Psoas muscle (tissue), 8 donors: ENCODE results near the gene CD34. TPM values are rescaled to one million over a fixed set of nuclear protein-coding genes. Genes with fewer than 3 reads are reported as not detected.
A peak's percentile ranks its signal among the peaks of the same experiment; 100 is the strongest.

Experiments used
- ATAC-seq, 4 donors: fragments of 200-7000 bp; cut with Tn5 transposase; one replicate each; pipeline ENCODE4 v1.9.1; 2020; ENCODE audit warnings: moderate library complexity in 3 of 4, mild to moderate bottlenecking in 2 of 4
- DNase-seq, 2 donors: peaks; one replicate each; pipeline ENCODE4 v3.0.0-alpha.2; 2020
- H3K27ac ChIP-seq: fragments of 200-600 bp; one replicate; pipeline ENCODE4 v1.8.0; 2022
- H3K27me3 ChIP-seq, 3 donors: fragments of 200-600 bp in 1 of 3; one replicate each; pipeline versions ENCODE4 v1.6.1 to v1.8.0; 2013 to 2022; ENCODE audit warnings: low read length in 2 of 3, mild to moderate bottlenecking in 2 of 3, moderate library complexity in 1 of 3; ENCODE audit not compliant: insufficient read depth in 3 of 3
- H3K36me3 ChIP-seq, 2 donors: fragments of 200-600 bp in 1 of 2; one replicate each; pipeline versions ENCODE4 v1.6.1 to v1.8.0; 2013 to 2022; ENCODE audit warnings: low read depth in 1 of 2, mild to moderate bottlenecking in 1 of 2, moderate library complexity in 1 of 2; ENCODE audit not compliant: insufficient read depth in 1 of 2
- H3K4me1 ChIP-seq: fragments of 200-600 bp; one replicate; pipeline ENCODE4 v1.8.0; 2022
- H3K4me3 ChIP-seq: fragments of 200-600 bp; one replicate; pipeline ENCODE4 v1.8.0; 2022; ENCODE audit warnings: mild to moderate bottlenecking
- H3K9me3 ChIP-seq: fragments of 200-600 bp; one replicate; pipeline ENCODE4 v1.8.0; 2022
- CTCF ChIP-seq: fragments of 200-600 bp; IDR thresholded peaks from one replicate; pipeline ENCODE4 v1.8.0; 2022; ENCODE audit warnings: antibody characterized with exemption
- WGBS, 3 donors: extraction: QIAGEN DNeasy Blood & Tissue Kit; methylation state at CpG; one replicate each; pipeline versions ENCODE4 v1.1.6 to v1.1.7; 2013; 5-methylcytosine and 5-hydroxymethylcytosine counted together
- intact Hi-C, 2 donors: fragments of 100-400 bp; cut with DNase I; formaldehyde crosslinking; loops; one replicate each; pipeline versions ENCODE4 v1.11.0 to v1.14.2; 2022
- long read RNA-seq, 2 donors: library from polyadenylated mRNA; unstranded; transcript quantifications; one replicate each; pipeline ENCODE4 v2.0.0, GENCODE V29; 2021
- polyA plus RNA-seq, 3 donors: library from polyadenylated mRNA; stranded (reverse); fragments of 200-250 nt; gene quantifications; one replicate each; pipeline ENCODE4 v1.2.3, GENCODE V29; 2013
- total RNA-seq, 4 donors: library from RNA; stranded (reverse); fragmentation: NEBNext Ultra II Directional in 2 of 4; extraction: Animal tissue kit (Norgen Biotek cat#: 25700) in 2 of 4; gene quantifications; one replicate each; pipeline versions ENCODE4 v1.2.1 to v1.2.4, GENCODE V29; 2021 to 2023
- donor health status: healthy with polysubstance abuse.
- donor health status: DM: no; HTN: no; CAD: no; lungs with moderate emphysema.
- donor health status: Bipolar disorder and iron deficiency.
- donor health status: healthy.
- donor health status: DM: yes; HTN: yes; CAD: no.
- donor health status: DM: no; HTN: no; CAD: no.
- donor health status: DM: no; HTN: no; CAD: no.
- donor health status: DM: yes; HTN: yes; CAD: no.

Gene CD34
- total RNA-seq, result 10 to 100 TPM; 15.7 to 61.1 (median 20.9) TPM
- 10 to 100 TPM; 14.4 to 25.0 (median 21.1) TPM for polyA plus RNA-seq
- long read RNA-seq, donor 1, full-length matches to known transcripts, result 6 of 12 reads
- long read RNA-seq, donor 1, partial matches to known transcripts, result 0 of 12 reads
- long read RNA-seq, donor 1, other reads (novel, unspliced or antisense), result 6 of 12 reads
- long read RNA-seq, donor 2, full-length matches to known transcripts, result 8 of 15 reads
- long read RNA-seq, donor 2, partial matches to known transcripts, result 2 of 15 reads
- long read RNA-seq, donor 2, other reads (novel, unspliced or antisense), result 5 of 15 reads

GRCh38 chr1:207910591-207911354 lies at the start of gene CD34:
CD34 (minus strand) TSS chr1:207911125; CDS start chr1:207911080, 45 bp downstream.
- intact Hi-C loops, result no loop called here
- DNase-seq (peak; percentile 67 to 75), ATAC-seq (peak in 3 of 4 donors; percentile 42 to 72 (median 48))
- no peaks in the 10 kb centered on the region for H3K4me1 ChIP-seq
- H3K36me3 ChIP-seq, result no peaks in the 10 kb centered on the region
- WGBS, 3 donors, result 6 to 9% (median 6%) methylated on average over 43 to 56 of the region's 56 CpGs
- H3K27me3 ChIP-seq, result peaks cover 0 to 25% (median 0%) of the 10 kb centered on the region in 3 donors
- no peak for TF ChIP-seq CTCF
- H3K4me3 ChIP-seq, result peak within 1 kb of the TSS; percentile 63
- H3K27ac ChIP-seq, result peak within 1 kb of the TSS; percentile 55
- H3K9me3 ChIP-seq, result no peaks in the 10 kb centered on the region

- no peaks in the 10 kb centered on the region for H3K27me3 ChIP-seq
- DNase-seq (no peak), ATAC-seq (peak in 3 of 4 donors; percentile 17 to 45 (median 33))
- H3K4me1 ChIP-seq, result peaks cover 39% of the 10 kb centered on the region
- intact Hi-C loops, result no loop called here
- TF ChIP-seq CTCF, result no peak
- H3K9me3 ChIP-seq, result no peaks in the 10 kb centered on the region
- H3K36me3 ChIP-seq, result no peaks in the 10 kb centered on the region
- H3K4me3 ChIP-seq, result peak overlapping the region; percentile 73
- H3K27ac ChIP-seq, result peak overlapping the region; percentile 94
- 40 to 82% (median 52%) methylated on average over 4 of the region's 4 CpGs for WGBS, 3 donors
Measured at GRCh38 chr1:207960346-207960745, 49.4 kb upstream of the CD34 start.

- Histone ChIP-seq H3K4me3 (peak overlapping the region; percentile 73), H3K36me3 (no peaks in the 10 kb centered on the region), H3K9me3 (no peaks in the 10 kb centered on the region), H3K4me1 (peaks cover 39% of the 10 kb centered on the region), H3K27ac (peak overlapping the region; percentile 94), H3K27me3 (no peaks in the 10 kb centered on the region)
- WGBS, 3 donors, result 19 to 49% (median 24%) methylated on average over 5 of the region's 5 CpGs
- intact Hi-C loops, result no loop called here
- DNase-seq (no peak), ATAC-seq (peak in 3 of 4 donors; percentile 16 to 55 (median 49))
- no peak for TF ChIP-seq CTCF
Measured at GRCh38 chr1:207959910-207960309, 49.0 kb upstream of the CD34 start.

- intact Hi-C loops, result no loop called here
- no peaks in the 10 kb centered on the region for H3K36me3 ChIP-seq
- peak overlapping the region; percentile 94 for H3K27ac ChIP-seq
- WGBS, 3 donors, result 3 to 14% (median 3%) methylated on average over 58 to 76 of the region's 76 CpGs
- H3K27me3 ChIP-seq, result no peaks in the 10 kb centered on the region
- DNase-seq (peak; percentile 92 to 95), ATAC-seq (peak; percentile 67 to 78 (median 74))
- TF ChIP-seq CTCF, result no peak
- peaks cover 39% of the 10 kb centered on the region for H3K4me1 ChIP-seq
- peak overlapping the region; percentile 73 for H3K4me3 ChIP-seq
- H3K9me3 ChIP-seq, result peaks cover under 1% of the 10 kb centered on the region
Measured at GRCh38 chr1:207959141-207959825, 48.4 kb upstream of the CD34 start.
